Thoracic aorta (tissue), 2 donors: Measurements from ENCODE around the gene GATA5. TPM values are rescaled to one million over a fixed set of nuclear protein-coding genes. Genes with fewer than 3 reads are reported as not detected.

ENCODE experiments used
- ATAC-seq: fragments of 150-250 bp; one replicate; pipeline ENCODE4 v1.8.0; 2017; ENCODE audit warnings: low read depth; ENCODE audit not compliant: insufficient number of reproducible peaks, low FRiP score
- DNase-seq: peaks from one replicate; pipeline ENCODE4 v3.0.0-alpha.2; 2020; ENCODE audit warnings: low spot score
- H3K27ac ChIP-seq, 2 donors: fragments of 200-600 bp; sonication (generic); 1 replicate in 1 of 2; 2 replicates in 1 of 2; pipeline ENCODE4 v1.5.1; 2016; ENCODE audit warnings: mild to moderate bottlenecking in 2 of 2, moderate library complexity in 2 of 2
- H3K27me3 ChIP-seq: fragments of 200-600 bp; sonication (generic); replicated peaks from 2 replicates; pipeline ENCODE4 v1.6.0; 2016; ENCODE audit warnings: mild to moderate bottlenecking; ENCODE audit not compliant: insufficient read depth
- H3K36me3 ChIP-seq: fragments of 200-600 bp; sonication (generic); one replicate; pipeline ENCODE4 v1.5.1; 2016
- H3K4me1 ChIP-seq, 2 donors: fragments of 200-600 bp; sonication (generic); 1 replicate in 1 of 2; 2 replicates in 1 of 2; pipeline versions ENCODE4 v1.5.1 to v1.6.0; 2016; ENCODE audit warnings: low read depth in 2 of 2, mild to moderate bottlenecking in 1 of 2; ENCODE audit not compliant: control insufficient read depth in 1 of 2
- H3K4me3 ChIP-seq: fragments of 200-600 bp; sonication (generic); 2 replicates; pipeline ENCODE4 v1.5.1; 2016; ENCODE audit warnings: mild to moderate bottlenecking
- H3K9me3 ChIP-seq: fragments of 200-600 bp; sonication (generic); 2 replicates; pipeline ENCODE4 v1.5.1; 2016
- CTCF ChIP-seq: fragments of 200-600 bp; sonication (generic); IDR thresholded peaks from one replicate; pipeline ENCODE4 v1.5.1; 2019; ENCODE audit warnings: antibody characterized with exemption
- total RNA-seq, 2 donors: library from RNA; depleted of rRNA; stranded (reverse); fragments of >200 nt; gene quantifications; one replicate each; pipeline versions ENCODE4 v1.1.0 to v1.2.3, GENCODE V29; 2016

GATA5 gene
- total RNA-seq, 2 donors from 2014 or later, result 0.27 TPM; not detected in 1

GRCh38 chr20:62519826-62520225 lies 44.0 kb upstream of the GATA5 start:
- H3K4me1 ChIP-seq, result no peaks in the 10 kb centered on the region
- DNase-seq, result no peak
- no peaks in the 10 kb centered on the region for H3K36me3 ChIP-seq
- TF ChIP-seq CTCF, result no peak
- no peak overlapping the region for H3K4me3 ChIP-seq
- no peak overlapping the region for H3K27ac ChIP-seq
- H3K27me3 ChIP-seq, result no peaks in the 10 kb centered on the region
- H3K9me3 ChIP-seq, result no peaks in the 10 kb centered on the region
- ATAC-seq, result no peak

GRCh38 chr20:62518911-62519310 lies 43.1 kb upstream of the GATA5 start:
- ATAC-seq, result no peak
- Histone ChIP-seq H3K4me1 (no peaks in the 10 kb centered on the region), H3K9me3 (no peaks in the 10 kb centered on the region), H3K27ac (no peak overlapping the region), H3K36me3 (no peaks in the 10 kb centered on the region), H3K27me3 (no peaks in the 10 kb centered on the region), H3K4me3 (no peak overlapping the region)
- no peak for DNase-seq
- no peak for TF ChIP-seq CTCF

GRCh38 chr20:62517901-62518610 lies 42.3 kb upstream of the GATA5 start:
- Histone ChIP-seq H3K9me3 (no peaks in the 10 kb centered on the region), H3K4me1 (no peaks in the 10 kb centered on the region), H3K27me3 (no peaks in the 10 kb centered on the region), H3K4me3 (no peak overlapping the region), H3K27ac (no peak overlapping the region), H3K36me3 (no peaks in the 10 kb centered on the region)
- no peak for TF ChIP-seq CTCF
- DNase-seq (no peak), ATAC-seq (no peak)

- Histone ChIP-seq H3K36me3 (no peaks in the 10 kb centered on the region), H3K4me3 (no peak overlapping the region), H3K9me3 (no peaks in the 10 kb centered on the region), H3K27me3 (no peaks in the 10 kb centered on the region), H3K4me1 (no peaks in the 10 kb centered on the region), H3K27ac (no peak overlapping the region)
- no peak for ATAC-seq
- DNase-seq, result no peak
- TF ChIP-seq CTCF, result no peak
Measured at GRCh38 chr20:62517168-62517567, 41.4 kb upstream of the GATA5 start.

- Histone ChIP-seq H3K4me1 (no peaks in the 10 kb centered on the region), H3K9me3 (no peaks in the 10 kb centered on the region), H3K36me3 (no peaks in the 10 kb centered on the region), H3K4me3 (no peak overlapping the region), H3K27ac (no peak overlapping the region), H3K27me3 (no peaks in the 10 kb centered on the region)
- no peak for TF ChIP-seq CTCF
- DNase-seq (no peak), ATAC-seq (no peak)
Measured at GRCh38 chr20:62516338-62516737, 40.5 kb upstream of the GATA5 start.
